H1 (cell line): ENCODE results near the gene ZMIZ1. TPM values are rescaled to one million over a fixed set of nuclear protein-coding genes. Genes with fewer than 3 reads are reported as not detected.

ENCODE experiments used
- CTCF ChIA-PET: fragments of 300-600 bp; sonication (Branson Sonifier 250); formaldehyde crosslinking; loops from one replicate; lab custom pipeline; 2021; ENCODE audit not compliant: partially characterized antibody; lab: Charles Lee
- POLR2A ChIA-PET: fragments of 300-600 bp; sonication (Branson Sonifier 250); formaldehyde crosslinking; loops from one replicate; lab custom pipeline; 2021; ENCODE audit warnings: inconsistent platforms; ENCODE audit not compliant: partially characterized antibody; lab: Charles Lee
- DNase-seq, 2 experiments: peaks; one replicate each; pipeline versions ENCODE4 v3.0.0 to v3.0.0-alpha.2; 2010 to 2022; ENCODE audit warnings: low spot score in 2 of 2, low read depth in 1 of 2, mixed read lengths in 1 of 2
- FAIRE-seq: peaks from 2 replicates; lab custom pipeline; 2011; peaks lifted over from hg19 to GRCh38; lab: Jason Lieb, UNC
- H2AFZ ChIP-seq: 2 replicates; pipeline ENCODE4 v1.8.1; 2012; ENCODE audit warnings: low read length, inconsistent platforms
- H2AK5ac ChIP-seq: 2 replicates; pipeline ENCODE4 v1.6.1; 2013; ENCODE audit warnings: low read depth, low read length
- H2BK120ac ChIP-seq: replicated peaks from 2 replicates; pipeline ENCODE3; 2013; ENCODE audit warnings: low read depth, low read length, inconsistent platforms
- H2BK12ac ChIP-seq: 2 replicates; pipeline ENCODE4 v1.6.1; 2013; ENCODE audit warnings: low read depth, low read length
- H2BK15ac ChIP-seq: 2 replicates; pipeline ENCODE4 v1.6.1; 2013; ENCODE audit warnings: low read length
- H2BK20ac ChIP-seq: 2 replicates; pipeline ENCODE4 v1.6.1; 2013; ENCODE audit warnings: low read length
- H2BK5ac ChIP-seq: 2 replicates; pipeline ENCODE4 v1.6.1; 2013; ENCODE audit warnings: low read depth, low read length
- H3K14ac ChIP-seq: 2 replicates; pipeline ENCODE4 v1.6.1; 2013; ENCODE audit warnings: inconsistent platforms; ENCODE audit not compliant: insufficient read length
- H3K18ac ChIP-seq: 2 replicates; pipeline ENCODE4 v1.6.1; 2013; ENCODE audit warnings: low read length; ENCODE audit errors: extremely low read depth
- H3K23ac ChIP-seq: 2 replicates; pipeline ENCODE4 v1.6.1; 2013; ENCODE audit warnings: inconsistent platforms; ENCODE audit not compliant: insufficient read length
- H3K23me2 ChIP-seq: 2 replicates; pipeline ENCODE4 v1.6.1; 2013; ENCODE audit warnings: low read depth, low read length
- H3K27ac ChIP-seq: 2 replicates; pipeline ENCODE4 v1.6.1; 2011; ENCODE audit warnings: low read depth, low read length, inconsistent platforms
- H3K27me3 ChIP-seq, 4 experiments: replicated peaks in 1 of 4; 1 replicate in 1 of 4; 2 replicates in 3 of 4; pipeline versions ENCODE4 v1.6.1 to v1.8.1; 2011 to 2013; ENCODE audit warnings: low read length in 3 of 4, mild to moderate bottlenecking in 3 of 4, inconsistent platforms in 2 of 4, mixed read lengths in 2 of 4, moderate library complexity in 1 of 4; ENCODE audit not compliant: control insufficient read depth in 3 of 4, insufficient read depth in 3 of 4; ENCODE audit errors: extremely low read depth in 1 of 4
- H3K36me3 ChIP-seq, 4 experiments: 2 replicates each; pipeline versions ENCODE4 v1.6.1 to v1.8.1; 2011 to 2013; ENCODE audit warnings: mild to moderate bottlenecking in 4 of 4, low read length in 3 of 4, moderate library complexity in 2 of 4, control low read depth in 1 of 4, inconsistent platforms in 1 of 4; ENCODE audit not compliant: insufficient read depth in 4 of 4, control insufficient read depth in 2 of 4
- H3K4ac ChIP-seq: replicated peaks from 2 replicates; pipeline ENCODE3; 2013; ENCODE audit warnings: low read length, low read depth, mixed read lengths, inconsistent platforms; ENCODE audit not compliant: insufficient read length
- H3K4me1 ChIP-seq, 4 experiments: replicated peaks in 1 of 4; 1 replicate in 1 of 4; 2 replicates in 3 of 4; pipeline versions ENCODE4 v1.6.1 to v1.8.1; 2011 to 2013; ENCODE audit warnings: low read length in 3 of 4, inconsistent platforms in 2 of 4, mixed read lengths in 1 of 4; ENCODE audit not compliant: insufficient read depth in 4 of 4, control insufficient read depth in 3 of 4
- H3K4me2 ChIP-seq, 2 experiments: 2 replicates each; pipeline versions ENCODE4 v1.6.1 to v1.8.1; 2011 to 2013; ENCODE audit warnings: low read depth in 2 of 2, low read length in 2 of 2, control low read depth in 1 of 2, inconsistent platforms in 1 of 2, mild to moderate bottlenecking in 1 of 2; ENCODE audit not compliant: insufficient read depth in 1 of 2
- H3K4me3 ChIP-seq, 4 experiments: fragments of 200-600, 300-600 bp in 1 of 4; sonication (generic), shearing (Covaris generic), sonication (Bioruptor Twin) in 1 of 4; 2 replicates each; pipeline versions ENCODE4 v1.5.1 to v1.8.1; 2011 to 2016; ENCODE audit warnings: low read length in 4 of 4, low read depth in 3 of 4, control low read depth in 2 of 4, inconsistent platforms in 2 of 4, mild to moderate bottlenecking in 2 of 4, mixed read lengths in 1 of 4, moderate library complexity in 1 of 4; ENCODE audit not compliant: insufficient read depth in 2 of 4; ENCODE audit errors: extremely low read depth in 1 of 4
- H3K56ac ChIP-seq: replicated peaks from 2 replicates; pipeline ENCODE3; 2013; ENCODE audit warnings: low read depth, mild to moderate bottlenecking, mixed read lengths, low read length, inconsistent platforms; ENCODE audit not compliant: insufficient read length
- H3K79me1 ChIP-seq: 2 replicates; pipeline ENCODE4 v1.6.1; 2013; ENCODE audit warnings: low read depth, low read length, control low read depth
- H3K79me2 ChIP-seq, 2 experiments: 2 replicates each; pipeline versions ENCODE4 v1.6.1 to v1.8.1; 2012 to 2013; ENCODE audit warnings: low read length in 2 of 2, mild to moderate bottlenecking in 2 of 2, inconsistent platforms in 1 of 2; ENCODE audit not compliant: insufficient read depth in 2 of 2, control insufficient read depth in 1 of 2
- H3K9ac ChIP-seq, 4 experiments: replicated peaks in 1 of 4; 1 replicate in 1 of 4; 2 replicates in 3 of 4; pipeline versions ENCODE4 v1.6.1 to v1.8.1; 2011 to 2013; ENCODE audit warnings: low read depth in 3 of 4, low read length in 3 of 4, control low read depth in 2 of 4, mild to moderate bottlenecking in 2 of 4, moderate library complexity in 2 of 4, inconsistent platforms in 1 of 4; ENCODE audit errors: extremely low read depth in 1 of 4
- H3K9me3 ChIP-seq, 2 experiments: 2 replicates each; pipeline versions ENCODE4 v1.6.1 to v1.8.1; 2012 to 2013; ENCODE audit warnings: mild to moderate bottlenecking in 2 of 2, moderate library complexity in 2 of 2, control low read depth in 1 of 2, inconsistent platforms in 1 of 2, low read depth in 1 of 2, low read length in 1 of 2, mixed read lengths in 1 of 2; ENCODE audit not compliant: insufficient read depth in 2 of 2
- H4K20me1 ChIP-seq, 2 experiments: replicated peaks in 1 of 2; 2 replicates each; pipeline versions ENCODE3 to v1.8.1; 2011 to 2013; ENCODE audit warnings: inconsistent platforms in 2 of 2, low read length in 2 of 2, mild to moderate bottlenecking in 1 of 2; ENCODE audit not compliant: insufficient read depth in 2 of 2, control insufficient read depth in 1 of 2
- H4K5ac ChIP-seq: 2 replicates; pipeline ENCODE4 v1.6.1; 2013; ENCODE audit warnings: low read length, low read depth, mixed read lengths, inconsistent platforms; ENCODE audit not compliant: insufficient read length
- H4K8ac ChIP-seq: 2 replicates; pipeline ENCODE4 v1.8.0; 2013; ENCODE audit warnings: mild to moderate bottlenecking, moderate library complexity, low read length, inconsistent platforms; ENCODE audit not compliant: insufficient read depth; ENCODE audit errors: extremely low read depth
- H4K91ac ChIP-seq: replicated peaks from 2 replicates; pipeline ENCODE3; 2013; ENCODE audit warnings: low read length, mixed read lengths, inconsistent platforms; ENCODE audit not compliant: insufficient read length
- BCL11A ChIP-seq, 2 experiments: IDR thresholded peaks; one replicate each; pipeline ENCODE4 v1.6.1; 2011; ENCODE audit warnings: low read depth in 2 of 2, low read length in 2 of 2, mild to moderate bottlenecking in 2 of 2
- EGR1 ChIP-seq: IDR thresholded peaks from 2 replicates; pipeline ENCODE4 v1.6.1; 2011; ENCODE audit warnings: low read depth, low read length, borderline replicate concordance
- EZH2 ChIP-seq: fragments of 200-600 bp; sonication (generic); IDR thresholded peaks from 2 replicates; pipeline ENCODE4 v1.7.1; 2012; ENCODE audit warnings: low read depth, mild to moderate bottlenecking, moderate library complexity, low read length, inconsistent platforms; ENCODE audit not compliant: severe bottlenecking
- TBP ChIP-seq: IDR thresholded peaks from 2 replicates; pipeline ENCODE4 v1.6.1; 2011; ENCODE audit warnings: low read depth, low read length, improper control_type of control experiment
- whole genome bisulfite sequencing, 2 experiments: shearing (Covaris generic) in 1 of 2; methylation state at CpG; one replicate each; pipeline versions ENCODE4 v1.1.6 to v1.1.7; 2013 to 2015; ENCODE audit warnings: low lambda C conversion rate in 2 of 2, mixed read lengths in 2 of 2, inconsistent platforms in 1 of 2, low coverage in 1 of 2, missing lambda C conversion rate in 1 of 2; ENCODE audit not compliant: insufficient replicate concordance in 2 of 2, insufficient coverage in 1 of 2, insufficient read length in 1 of 2; ENCODE audit errors: extremely low coverage in 1 of 2, missing lambda C conversion rate in 1 of 2; 5-methylcytosine and 5-hydroxymethylcytosine counted together
- polyA plus RNA-seq, 7 experiments: library from polyadenylated mRNA; depleted of rRNA in 3 of 7; stranded (reverse) in 5 of 7; unstranded in 2 of 7; fragments of >200 nt in 5 of 7; fragments of 200-250 nt in 2 of 7; gene quantifications; 1 replicate in 5 of 7; 2 replicates in 1 of 7; 4 replicates in 1 of 7; pipeline versions ENCODE4 v1.2.1 to v1.2.3, GENCODE V29; 2011 to 2013; ENCODE audit warnings: missing spikeins in 2 of 7, mixed read lengths in 2 of 7
- total RNA-seq: library from RNA; stranded (reverse); fragmentation: NEBNext Ultra II Directional; extraction: Animal tissue kit (Norgen Biotek cat#: 25700); gene quantifications from 2 replicates; pipeline ENCODE4 v1.2.1, GENCODE V29; 2021
- TF ChIP-seq, protein P1 (sequence below): IDR thresholded peaks from 2 replicates; pipeline ENCODE4 v1.6.1; 2012; ENCODE audit warnings: low read length, inconsistent platforms

The ZMIZ1 gene
- total and polyA plus RNA-seq, 2 of the 8 experiments (the other 6 are each of a cell fraction or from before 2014, with no cell fraction given) = 8.1 to 28.0 TPM

- DNase-seq = no peak
- Histone ChIP-seq H2BK120ac (no peak overlapping the region), H3K56ac (no peak overlapping the region), H4K5ac (no peak overlapping the region), H3K27ac (no peak overlapping the region), H3K79me1 (no peaks in the 10 kb centered on the region), H3K36me3 (no peaks in the 10 kb centered on the region), H4K91ac (no peak overlapping the region), H3K27me3 (no peaks in the 10 kb centered on the region), H4K20me1 (no peaks in the 10 kb centered on the region), H3K79me2 (no peaks in the 10 kb centered on the region; a peak in 1 of 4 replicates), H3K18ac (no peak overlapping the region), H2AK5ac (no peak overlapping the region), H3K4me1 (peaks cover 0 to 2% (median 0%) of the 10 kb centered on the region in 4 experiments; a peak in 2 of 7 replicates), H2BK15ac (no peak overlapping the region), H3K9ac (no peak overlapping the region), H2BK5ac (no peak overlapping the region), H4K8ac (no peak overlapping the region), H3K23ac (no peak overlapping the region), H3K23me2 (peaks cover 12% of the 10 kb centered on the region; the same call in 1 of the 2 replicates), H3K14ac (no peak overlapping the region), H2BK12ac (no peak overlapping the region), H2AFZ (no peak overlapping the region), H3K4me3 (no peak overlapping the region), H3K4ac (no peak overlapping the region), H2BK20ac (no peak overlapping the region), H3K4me2 (no peak overlapping the region), H3K9me3 (no peaks in the 10 kb centered on the region)
- CTCF ChIA-PET = interaction anchor here (1.3 to 1.5 kb wide), 3 partner anchors 8 to 74 kb away, joined by 3 to 5 read pairs (median 3); no protein-coding TSS in a partner anchor
- no peak for FAIRE-seq
- TF ChIP-seq, protein P1, sequence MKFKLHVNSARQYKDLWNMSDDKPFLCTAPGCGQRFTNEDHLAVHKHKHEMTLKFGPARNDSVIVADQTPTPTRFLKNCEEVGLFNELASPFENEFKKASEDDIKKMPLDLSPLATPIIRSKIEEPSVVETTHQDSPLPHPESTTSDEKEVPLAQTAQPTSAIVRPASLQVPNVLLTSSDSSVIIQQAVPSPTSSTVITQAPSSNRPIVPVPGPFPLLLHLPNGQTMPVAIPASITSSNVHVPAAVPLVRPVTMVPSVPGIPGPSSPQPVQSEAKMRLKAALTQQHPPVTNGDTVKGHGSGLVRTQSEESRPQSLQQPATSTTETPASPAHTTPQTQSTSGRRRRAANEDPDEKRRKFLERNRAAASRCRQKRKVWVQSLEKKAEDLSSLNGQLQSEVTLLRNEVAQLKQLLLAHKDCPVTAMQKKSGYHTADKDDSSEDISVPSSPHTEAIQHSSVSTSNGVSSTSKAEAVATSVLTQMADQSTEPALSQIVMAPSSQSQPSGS = no peak
- TF ChIP-seq TBP (no peak), EGR1 (no peak), EZH2 (no peak), BCL11A (IDR thresholded peaks at IDR 0.05; ENCODE audit: low read depth in 2 of 2, low read length in 2 of 2) (no peak)
- 84% methylated on average over 8 of the region's 8 CpGs; no CpG with 5 or more reads in 1 of the 2 experiments for WGBS, 2 experiments
- POLR2A ChIA-PET = no interaction called here
Measured at GRCh38 chr10:79327090-79327457, 258.3 kb downstream of the ZMIZ1 start.
